Renal pelvis (tissue), 4 donors: ENCODE data around the gene ITGB7. TPM values are rescaled to one million over a fixed set of nuclear protein-coding genes. Genes with fewer than 3 reads are reported as not detected.
A peak's percentile ranks its signal among the peaks of the same experiment; 100 is the strongest.

ENCODE experiments used
- DNase-seq: peaks from one replicate; pipeline ENCODE4 v3.0.0-alpha.2; 2013
- polyA plus RNA-seq, 3 donors: library from polyadenylated mRNA; unstranded; fragments of 120-200 nt; gene quantifications; one replicate each; pipeline ENCODE4 v1.2.1, GENCODE V29; 2013; ENCODE audit not compliant: insufficient read length in 3 of 3

Gene ITGB7
- polyA plus RNA-seq, 3 donors: 1.7 to 1.9 (median 1.7) TPM

DNA sequence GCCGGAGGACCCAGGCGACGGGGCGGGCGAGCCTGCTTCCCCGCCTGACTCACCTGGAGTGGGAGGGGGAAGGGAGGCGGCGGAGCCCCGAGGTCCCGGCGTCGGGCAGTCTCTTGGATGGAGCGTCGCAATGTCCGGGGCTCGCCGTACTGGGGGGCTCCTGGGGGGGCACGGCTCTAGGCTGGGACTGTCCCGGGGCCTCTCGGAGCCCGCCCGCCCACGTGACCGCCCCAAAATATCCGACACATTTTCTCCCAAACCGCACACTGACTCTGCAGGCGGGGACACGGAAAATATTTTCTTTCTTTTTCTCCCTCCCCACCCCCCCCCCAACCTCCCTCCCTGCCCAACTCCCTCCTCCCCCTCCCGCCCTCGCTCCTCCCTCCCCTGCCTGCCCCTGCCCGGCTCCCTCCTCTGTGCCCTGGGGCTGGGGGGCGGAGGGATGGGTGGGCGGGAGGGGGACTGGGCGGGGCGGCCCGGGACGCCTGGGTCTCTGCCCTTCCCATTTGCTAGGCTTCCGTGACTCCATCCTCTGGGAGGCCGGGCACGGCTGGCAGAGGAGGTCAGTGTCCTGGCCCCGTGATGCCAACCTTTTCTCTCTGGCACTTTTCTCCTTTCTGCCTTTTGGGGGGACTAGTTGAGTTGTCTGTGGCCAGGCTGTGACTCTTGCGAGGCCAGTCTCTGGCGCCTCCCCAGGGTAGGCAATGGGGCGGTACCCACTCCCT, 25.0 kb upstream of the ITGB7 start, which contains the start of gene RARG:
Gene RARG, minus strand, starts transcription at position 289 of the 725 bp plus-strand sequence. CDS start 4,664 bp downstream, outside the sequence.
- no peak for DNase-seq

- DNase-seq: no peak
Measured at GRCh38 chr12:53231671-53231920, 24.5 kb upstream of the ITGB7 start.

DNA sequence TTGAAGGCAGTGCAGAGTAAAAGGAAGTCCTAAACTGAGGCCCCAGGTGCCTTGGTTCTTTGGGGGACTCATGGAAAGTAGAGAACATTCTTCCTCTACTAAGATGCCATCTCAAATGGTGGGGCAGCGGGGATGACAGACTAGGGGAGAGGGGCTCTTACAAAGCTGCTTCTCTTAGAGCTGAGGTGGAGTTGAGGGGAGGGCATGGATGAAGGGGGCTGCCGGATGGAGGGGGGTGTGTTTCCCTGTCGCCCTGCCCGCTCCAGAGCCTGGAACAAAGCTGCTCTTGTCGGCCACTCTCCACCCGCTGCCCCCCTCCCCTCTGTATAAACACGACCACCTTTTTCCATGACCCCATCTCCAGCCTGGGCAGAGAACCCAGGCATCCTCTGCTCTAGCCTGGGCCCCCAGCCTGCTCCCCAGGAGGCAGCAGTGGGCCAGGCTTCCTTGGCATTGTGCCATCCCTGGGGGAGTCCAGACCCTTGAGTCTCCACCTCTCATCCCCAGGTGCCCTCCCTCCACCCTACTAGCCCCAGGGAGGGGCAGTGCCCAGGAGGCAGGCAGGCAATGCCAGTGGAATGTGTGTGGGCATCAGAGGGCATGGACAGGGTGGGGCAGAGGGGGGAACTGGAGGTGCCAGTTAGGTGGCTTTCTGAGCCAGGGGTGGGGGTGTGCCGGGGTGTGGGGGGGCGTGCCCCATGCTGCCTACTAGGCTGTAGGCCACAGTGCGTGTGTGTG, 23.2 kb upstream of the ITGB7 start:
- DNase-seq: no peak

GRCh38 chr12:53229454-53229853, 22.4 kb upstream of the ITGB7 start:
- DNase-seq: no peak

DNA sequence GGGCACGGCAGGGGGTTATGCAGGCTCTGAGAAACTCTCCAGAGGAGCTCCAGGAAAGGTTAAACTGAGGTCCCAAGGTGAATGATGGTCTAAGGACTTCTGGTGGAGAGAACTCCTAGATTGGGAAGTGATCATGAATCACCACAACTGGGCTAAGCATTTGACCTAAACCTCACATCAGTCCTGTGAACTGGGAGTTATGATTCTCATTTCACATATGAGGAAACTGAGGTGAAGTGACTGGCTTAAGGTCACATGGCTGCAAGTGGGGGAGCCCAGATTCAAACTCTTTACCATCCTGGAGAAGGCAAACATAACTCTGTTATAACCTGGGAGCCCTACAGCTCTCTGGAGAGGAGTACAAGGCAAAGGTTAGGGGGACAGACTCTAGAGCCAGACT, 20.8 kb upstream of the ITGB7 start:
- no peak for DNase-seq

DNA sequence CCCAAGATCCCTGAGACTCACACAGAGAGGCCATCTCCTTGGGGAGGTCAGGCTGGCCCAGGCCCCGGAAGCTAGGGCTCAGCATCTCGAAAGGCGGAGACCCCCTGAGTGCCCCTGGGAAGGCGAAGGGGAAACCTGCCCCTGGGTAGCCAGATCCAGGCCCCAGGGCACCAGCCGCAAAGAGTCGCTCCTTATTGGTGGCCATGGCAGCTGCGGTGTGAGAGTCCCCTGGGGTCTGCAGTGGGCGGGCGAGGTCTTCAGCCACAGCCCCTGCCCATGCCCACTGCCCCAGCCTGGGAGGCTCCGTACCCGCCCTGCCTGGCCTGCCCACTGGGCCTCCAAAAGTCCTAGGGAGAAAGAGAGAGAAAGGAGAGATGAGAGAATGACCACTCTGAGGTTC, 20.3 kb upstream of the ITGB7 start:
- DNase-seq: no peak

- DNase-seq: no peak
Measured at GRCh38 chr12:53226815-53227214, 19.8 kb upstream of the ITGB7 start.

DNA sequence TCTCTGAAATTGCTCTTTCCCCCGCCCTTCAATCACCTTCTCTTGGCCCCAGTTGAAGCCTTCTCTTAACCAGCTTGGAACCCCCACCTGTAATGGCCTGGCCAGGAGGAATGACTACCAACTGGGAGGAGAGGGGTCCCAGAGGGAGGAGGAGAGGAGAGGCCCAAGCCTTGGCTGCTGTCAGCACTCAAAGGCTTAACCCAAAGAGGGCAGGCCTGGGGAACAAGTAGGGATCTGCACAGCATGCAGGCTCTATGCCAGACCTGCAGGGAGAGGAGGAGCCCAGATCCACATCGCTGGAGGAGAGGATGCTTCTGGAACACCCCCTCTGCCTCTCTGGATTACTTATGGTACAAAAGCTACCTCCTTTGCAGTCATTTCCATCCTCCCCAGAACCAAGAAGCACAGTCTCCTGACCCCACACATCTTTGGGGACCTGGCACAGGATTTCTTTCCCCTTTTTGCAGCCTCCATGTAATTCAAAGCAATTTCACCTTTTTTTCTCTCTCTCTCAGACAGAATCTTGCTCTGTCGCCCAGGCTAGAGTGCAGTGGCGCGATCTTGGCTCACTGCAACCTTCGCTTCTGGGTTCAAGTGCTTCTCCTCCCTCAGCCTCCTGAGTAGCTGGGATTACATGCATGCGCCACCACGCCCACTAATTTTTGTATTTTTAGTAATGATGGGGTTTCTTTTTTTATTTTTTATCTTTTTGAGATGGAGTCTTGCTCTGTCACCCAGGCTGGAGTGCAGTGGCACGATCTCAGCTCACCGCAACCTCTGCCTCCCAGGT, 18.8 kb upstream of the ITGB7 start:
- no peak for DNase-seq

DNA sequence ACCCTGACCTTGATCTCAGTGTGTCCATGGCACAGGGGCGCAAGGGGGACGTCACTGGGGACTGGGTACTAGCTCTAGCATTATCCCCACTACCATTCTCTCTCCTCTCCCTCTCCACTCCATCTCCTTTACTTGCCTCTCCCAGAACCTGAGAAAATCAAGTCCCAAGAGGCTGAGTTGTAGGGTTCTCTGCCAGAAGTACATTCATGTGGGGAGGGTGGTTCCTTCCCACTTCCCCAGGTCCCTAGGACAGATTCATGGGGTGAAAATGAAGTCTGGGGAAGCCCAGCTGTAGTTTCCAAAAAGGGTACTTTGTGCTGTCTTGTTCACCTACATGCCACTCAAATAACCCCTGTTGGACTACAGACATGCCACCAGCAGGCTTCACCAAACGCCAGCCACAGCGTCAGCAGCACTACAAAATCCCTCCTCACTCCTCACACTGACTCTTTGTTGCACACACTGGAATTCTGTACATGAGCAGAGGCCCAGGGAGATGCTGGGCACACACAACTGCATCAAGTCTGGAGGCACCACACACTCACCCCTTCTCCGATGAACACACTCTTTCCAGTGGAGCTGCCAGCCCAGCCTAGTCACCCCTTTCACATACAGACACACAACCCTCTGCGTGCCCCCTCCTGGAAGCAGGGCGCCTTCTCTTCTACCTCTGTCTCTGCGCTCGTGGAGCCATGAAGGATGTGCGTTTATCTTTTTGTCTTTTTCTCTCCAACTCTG, 18.0 kb upstream of the ITGB7 start:
- no peak for DNase-seq

GRCh38 chr12:53224061-53224896, 17.2 kb upstream of the ITGB7 start:
- no peak for DNase-seq

DNA sequence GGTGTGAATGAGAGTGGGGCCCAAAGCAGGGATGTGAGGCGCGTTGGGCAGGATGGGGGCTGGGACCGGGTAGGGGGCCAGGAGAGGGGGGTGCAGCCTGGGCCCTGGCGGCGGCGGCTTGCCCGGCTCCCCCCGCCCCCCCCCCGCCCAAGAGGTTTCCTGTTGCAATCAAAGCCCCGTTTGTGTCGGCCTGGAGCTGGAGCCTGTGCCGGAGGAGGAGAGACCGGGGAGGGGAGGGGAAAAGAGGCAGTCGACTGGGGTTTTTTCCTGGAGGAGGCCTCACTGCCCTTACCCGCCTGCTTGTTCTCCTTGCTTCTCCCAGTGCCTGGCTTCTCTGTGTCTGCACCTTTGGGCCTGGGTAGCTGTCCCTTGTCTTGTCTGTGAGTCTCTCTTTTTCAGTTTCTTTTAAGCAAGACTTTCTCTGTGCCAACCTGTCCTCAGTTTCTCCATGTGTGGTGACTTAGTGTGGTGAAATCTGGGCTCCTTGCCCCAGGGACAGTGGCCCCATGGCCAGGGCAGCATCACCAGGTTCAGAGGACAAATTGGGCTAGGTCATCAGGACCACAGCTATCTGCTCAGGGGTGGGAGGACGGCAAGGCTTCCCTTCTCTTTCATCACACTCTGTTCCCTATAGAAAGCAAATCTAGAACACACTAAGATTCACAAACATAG, 16.5 kb upstream of the ITGB7 start:
- DNase-seq: no peak

DNA sequence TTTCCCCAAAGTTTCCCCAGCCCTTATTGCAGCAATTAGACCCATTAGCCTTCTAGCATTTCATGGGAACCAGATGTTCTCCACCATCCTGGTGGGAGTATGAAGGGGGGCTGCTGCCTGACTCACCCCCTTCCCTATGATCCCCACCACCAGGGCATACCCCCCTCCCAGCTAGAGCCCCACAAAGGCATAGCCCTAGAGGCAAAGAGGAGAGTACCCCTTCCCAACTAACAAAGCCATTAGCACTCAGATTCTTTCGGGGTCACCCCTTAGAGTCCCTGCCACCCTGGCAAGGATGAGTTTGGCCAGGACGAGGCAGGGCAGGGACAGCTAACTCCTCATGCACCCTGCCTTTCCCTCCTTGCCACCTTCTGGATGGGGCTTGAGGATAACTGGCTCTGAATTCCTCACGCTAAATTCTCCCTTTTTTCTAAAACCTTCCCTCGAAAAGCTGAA, 15.8 kb upstream of the ITGB7 start:
- DNase-seq: no peak

GRCh38 chr12:53222170-53222721, 15.2 kb upstream of the ITGB7 start:
- DNase-seq: no peak

- DNase-seq: peak; percentile 76
Measured at GRCh38 chr12:53221203-53222080, 14.4 kb upstream of the ITGB7 start.

GRCh38 chr12:53220694-53221202, 13.7 kb upstream of the ITGB7 start:
- peak; percentile 92 for DNase-seq

DNA sequence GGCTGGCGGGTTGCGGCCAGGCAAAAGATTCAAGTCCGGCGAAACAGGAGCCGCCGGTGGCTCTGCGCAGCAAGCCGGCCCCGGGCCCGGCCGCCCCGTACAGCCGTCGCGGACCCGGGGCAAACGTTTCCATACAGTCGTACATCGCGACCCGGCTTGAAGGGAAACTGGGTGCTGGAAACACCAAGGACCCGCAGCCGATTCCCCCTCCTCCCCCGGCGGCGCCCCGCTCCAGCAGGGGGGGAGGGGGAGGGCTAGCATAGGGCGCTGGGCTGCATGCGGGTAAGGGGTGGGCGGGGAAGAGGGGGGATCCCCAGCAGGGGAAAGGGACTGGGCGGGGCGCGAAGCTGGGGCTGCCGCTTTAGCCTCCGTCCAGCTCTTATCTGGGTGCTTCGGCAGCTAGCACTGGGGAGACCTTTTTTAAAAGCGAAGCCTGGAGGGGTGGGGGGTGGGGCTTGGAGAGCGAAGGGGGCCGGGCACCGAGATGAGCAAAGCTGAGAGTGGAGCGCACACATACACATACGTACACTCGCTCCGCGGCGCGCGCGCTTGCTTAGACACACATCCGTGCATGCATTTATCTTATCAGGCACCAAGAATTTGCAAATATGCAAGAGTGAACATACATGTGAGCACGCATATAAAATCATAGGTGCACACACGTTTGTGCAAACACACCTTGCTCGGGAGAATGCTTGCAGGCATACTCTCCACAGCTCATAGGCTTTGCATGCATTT, 13.1 kb upstream of the ITGB7 start:
- no peak for DNase-seq

GRCh38 chr12:53219292-53219955, 12.4 kb upstream of the ITGB7 start:
- no peak for DNase-seq
